ENCODE measurements around the gene LIN7C.

The LIN7C gene

DNA sequence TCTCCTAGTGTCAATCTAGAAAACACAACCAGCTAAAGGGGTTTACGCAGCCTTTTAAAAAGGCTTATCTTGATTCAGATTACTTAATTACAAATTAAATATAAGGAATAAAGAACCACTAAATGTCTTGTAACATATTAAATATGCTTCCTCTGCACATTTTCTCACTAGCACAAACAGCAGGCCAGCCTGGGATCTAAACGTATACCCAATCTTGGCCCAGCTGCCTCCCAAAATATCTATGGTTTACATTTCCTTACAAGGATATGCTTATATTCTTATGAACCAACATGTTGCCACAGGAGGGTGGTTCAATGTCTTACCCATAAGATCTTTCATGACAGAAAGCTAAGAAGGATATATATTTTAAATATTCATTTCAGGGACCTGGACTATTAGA, 41.7 kb downstream of the LIN7C start:
- DNase-seq (ENCODE audit: extremely low spot score) = no peak
- ChIA-PET POLR2A (no interaction called here), CTCF (interaction anchor here (0.9 to 2.8 kb wide), 3 partner anchors 8 to 34 kb away, joined by 3 to 10 read pairs (median 3); no protein-coding TSS in a partner anchor)
- TF ChIP-seq, protein P1, sequence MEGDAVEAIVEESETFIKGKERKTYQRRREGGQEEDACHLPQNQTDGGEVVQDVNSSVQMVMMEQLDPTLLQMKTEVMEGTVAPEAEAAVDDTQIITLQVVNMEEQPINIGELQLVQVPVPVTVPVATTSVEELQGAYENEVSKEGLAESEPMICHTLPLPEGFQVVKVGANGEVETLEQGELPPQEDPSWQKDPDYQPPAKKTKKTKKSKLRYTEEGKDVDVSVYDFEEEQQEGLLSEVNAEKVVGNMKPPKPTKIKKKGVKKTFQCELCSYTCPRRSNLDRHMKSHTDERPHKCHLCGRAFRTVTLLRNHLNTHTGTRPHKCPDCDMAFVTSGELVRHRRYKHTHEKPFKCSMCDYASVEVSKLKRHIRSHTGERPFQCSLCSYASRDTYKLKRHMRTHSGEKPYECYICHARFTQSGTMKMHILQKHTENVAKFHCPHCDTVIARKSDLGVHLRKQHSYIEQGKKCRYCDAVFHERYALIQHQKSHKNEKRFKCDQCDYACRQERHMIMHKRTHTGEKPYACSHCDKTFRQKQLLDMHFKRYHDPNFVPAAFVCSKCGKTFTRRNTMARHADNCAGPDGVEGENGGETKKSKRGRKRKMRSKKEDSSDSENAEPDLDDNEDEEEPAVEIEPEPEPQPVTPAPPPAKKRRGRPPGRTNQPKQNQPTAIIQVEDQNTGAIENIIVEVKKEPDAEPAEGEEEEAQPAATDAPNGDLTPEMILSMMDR (IDR thresholded peaks at IDR 0.05; ENCODE audit: control extremely low read depth, extremely low read depth, low read depth, missing control alignments) = no peak

DNA sequence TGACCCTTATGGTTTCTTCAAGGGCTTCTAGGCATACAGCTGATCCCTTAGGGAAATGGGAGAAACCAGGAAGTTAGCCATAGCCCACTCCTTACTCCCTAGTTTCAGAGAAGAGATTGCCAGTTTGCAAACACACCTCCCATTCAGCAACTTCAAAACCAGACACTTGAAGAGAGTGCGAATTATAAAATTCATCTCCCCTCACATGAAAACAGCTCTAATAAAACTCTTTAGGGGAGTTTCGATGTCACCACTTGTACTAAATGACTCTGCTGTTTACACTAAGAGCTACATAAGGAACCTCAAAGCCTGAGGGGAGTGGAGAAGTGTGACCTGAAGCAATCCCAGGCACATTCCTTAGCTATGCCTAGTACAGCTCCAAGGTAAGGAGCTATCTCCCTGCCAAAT, 42.3 kb downstream of the LIN7C start:
- ChIA-PET POLR2A (no interaction called here), CTCF (interaction anchor here (0.9 to 2.8 kb wide), 3 partner anchors 8 to 35 kb away, joined by 3 to 10 read pairs (median 3); no protein-coding TSS in a partner anchor)
- TF ChIP-seq, protein P1 (IDR thresholded peaks at IDR 0.05; ENCODE audit: control extremely low read depth, extremely low read depth, low read depth, missing control alignments) = no peak

DNA sequence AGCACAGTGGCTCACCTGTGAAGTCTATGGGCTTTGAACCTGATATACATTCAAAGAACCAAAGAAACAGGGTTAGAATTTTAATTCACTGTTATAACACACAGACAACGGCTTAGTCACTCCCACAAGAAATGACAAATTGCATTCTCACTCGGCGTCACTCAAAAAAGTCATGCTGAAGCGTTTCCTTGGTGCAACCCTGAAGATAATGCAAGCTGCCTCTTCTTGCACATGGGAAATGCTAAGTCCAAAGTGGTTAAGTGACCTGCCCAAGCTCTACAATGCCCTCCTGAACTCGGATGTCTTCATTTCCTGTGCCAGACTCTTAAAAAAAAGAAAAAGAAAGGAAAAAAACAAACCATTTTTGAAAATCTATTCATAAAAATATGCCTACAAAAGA, 44.0 kb downstream of the LIN7C start:
- ChIA-PET POLR2A (no interaction called here), CTCF (interaction anchor here (1.9 kb wide), 1 partner anchor 36 kb away, joined by 5 read pairs; no protein-coding TSS in a partner anchor)
- TF ChIP-seq, protein P1 (IDR thresholded peaks at IDR 0.05; ENCODE audit: control extremely low read depth, extremely low read depth, low read depth, missing control alignments) = no peak
- no peak for DNase-seq (ENCODE audit: extremely low spot score)

More for the DNA sequence above, 42.3 kb downstream of the LIN7C start:
- DNase-seq (ENCODE audit: extremely low spot score) = no peak

DNA sequence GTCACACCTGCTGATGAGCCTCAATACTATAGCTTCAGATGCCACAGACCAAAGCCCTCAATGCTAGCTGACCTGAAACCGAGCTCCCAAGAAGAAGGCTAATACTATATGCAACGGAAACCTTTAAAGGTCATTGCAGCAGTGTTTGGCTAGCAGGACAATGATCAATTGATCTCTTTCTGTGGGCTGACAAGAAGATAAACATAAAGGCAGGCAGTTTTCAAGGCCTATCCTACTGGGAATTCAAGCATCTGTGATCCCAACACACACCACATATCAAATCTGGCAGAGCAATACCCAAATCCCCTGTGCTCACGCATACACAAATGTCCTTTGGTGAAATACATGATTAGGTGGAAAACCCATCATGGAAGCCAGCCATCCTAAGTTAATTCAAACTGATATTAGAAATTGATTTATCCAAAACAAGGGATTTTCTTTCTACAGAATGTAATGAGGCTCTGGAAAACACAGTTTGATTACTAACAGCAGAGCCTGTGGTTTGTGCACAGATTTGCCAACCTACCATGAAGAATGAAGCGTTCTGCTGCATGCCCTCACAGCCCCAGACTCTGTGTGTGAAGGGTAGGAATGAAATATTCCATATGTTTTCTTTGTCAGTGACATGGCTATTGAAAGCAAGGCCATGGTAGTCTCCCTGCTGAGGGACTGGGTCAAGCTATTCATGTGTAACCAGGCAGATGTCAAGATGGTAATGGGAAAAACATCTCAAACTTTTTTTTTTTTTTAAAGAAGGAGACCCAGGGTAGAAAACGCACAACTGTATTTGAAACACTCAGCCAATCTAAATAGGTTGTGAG, 46.2 kb downstream of the LIN7C start:
- POLR2A ChIA-PET = no interaction called here
- TF ChIP-seq, protein P1 (IDR thresholded peaks at IDR 0.05; ENCODE audit: control extremely low read depth, extremely low read depth, low read depth, missing control alignments) = no peak
- DNase-seq (ENCODE audit: extremely low spot score) = no peak
- CTCF ChIA-PET = interaction anchor here (1.0 to 1.8 kb wide), 5 partner anchors 11 to 40 kb away, joined by 3 to 5 read pairs (median 3); no protein-coding TSS in a partner anchor

DNA sequence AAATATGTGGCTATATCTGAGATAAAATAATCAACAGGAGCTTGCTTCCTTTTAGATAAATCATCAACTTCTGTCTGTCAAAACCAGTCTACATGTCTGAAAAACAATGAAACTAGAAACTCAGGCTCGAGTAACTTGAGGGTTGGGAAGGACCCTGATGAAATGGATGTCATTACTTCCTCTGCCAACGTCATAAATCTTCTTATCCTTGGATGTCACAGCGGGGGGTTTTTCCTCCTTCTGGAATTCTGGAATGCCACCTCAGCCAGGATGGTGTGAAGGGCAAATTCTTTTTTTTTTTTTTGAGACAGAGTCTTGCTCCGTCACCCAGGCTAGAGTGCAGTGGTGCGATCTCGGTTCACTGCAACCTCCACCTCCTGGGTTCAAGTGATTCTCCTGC, 47.4 kb downstream of the LIN7C start:
- CTCF ChIA-PET = interaction anchor here (0.9 to 1.7 kb wide), 3 partner anchors 26 to 276 kb away, joined by 3 to 5 read pairs (median 3); no protein-coding TSS in a partner anchor
- TF ChIP-seq, protein P1 (IDR thresholded peaks at IDR 0.05; ENCODE audit: control extremely low read depth, extremely low read depth, low read depth, missing control alignments) = no peak
- DNase-seq (ENCODE audit: extremely low spot score) = no peak
- POLR2A ChIA-PET = no interaction called here

DNA sequence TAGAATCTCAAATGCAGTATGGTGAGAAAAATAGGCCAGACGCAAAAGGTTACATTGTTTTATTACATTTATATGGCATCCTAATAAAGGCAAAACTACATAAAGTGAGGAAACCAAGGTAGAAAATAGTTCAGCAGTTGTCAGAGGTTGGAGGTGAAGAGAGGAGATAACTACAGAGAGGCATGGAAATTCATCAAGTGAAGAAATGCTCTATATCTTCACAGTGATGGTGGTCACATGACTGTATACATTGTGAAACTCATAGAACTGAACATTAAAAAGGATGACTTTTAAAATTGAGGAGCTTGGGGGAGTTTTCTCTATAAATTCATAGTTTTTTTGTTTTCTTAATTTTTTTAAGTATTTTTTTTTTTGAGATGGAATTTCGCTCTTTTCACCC, 48.4 kb downstream of the LIN7C start:
- TF ChIP-seq, protein P1 (IDR thresholded peaks at IDR 0.05; ENCODE audit: control extremely low read depth, extremely low read depth, low read depth, missing control alignments) = no peak
- DNase-seq (ENCODE audit: extremely low spot score) = no peak
- ChIA-PET CTCF (interaction anchor here (0.9 to 1.7 kb wide), 2 partner anchors 27 to 275 kb away, joined by 3 to 5 read pairs; no protein-coding TSS in a partner anchor), POLR2A (no interaction called here)

Data from GM10248 (cell line).